GM13976 (cell line): ENCODE data around the gene TANK.

ENCODE experiments used
- DNase-seq: peaks from one replicate; pipeline ENCODE4 v3.0.0; 2012; ENCODE audit warnings: low spot score
- in situ Hi-C: fragments of 300-500 bp; cut with MboI; formaldehyde crosslinking; loops from one replicate; pipeline ENCODE4 v1.12.0; 2022; ENCODE audit warnings: low sequenced_read_pairs, mixed read lengths, inconsistent platforms; ENCODE audit not compliant: unreplicated experiment
- TF ChIP-seq, protein P1 (sequence below): IDR thresholded peaks from 2 replicates; pipeline ENCODE4 v1.5.1; 2012; ENCODE audit warnings: borderline replicate concordance, mild to moderate bottlenecking; ENCODE audit not compliant: insufficient read depth; ENCODE audit errors: extremely low read depth, missing control alignments, control extremely low read depth

Gene TANK, protein sequence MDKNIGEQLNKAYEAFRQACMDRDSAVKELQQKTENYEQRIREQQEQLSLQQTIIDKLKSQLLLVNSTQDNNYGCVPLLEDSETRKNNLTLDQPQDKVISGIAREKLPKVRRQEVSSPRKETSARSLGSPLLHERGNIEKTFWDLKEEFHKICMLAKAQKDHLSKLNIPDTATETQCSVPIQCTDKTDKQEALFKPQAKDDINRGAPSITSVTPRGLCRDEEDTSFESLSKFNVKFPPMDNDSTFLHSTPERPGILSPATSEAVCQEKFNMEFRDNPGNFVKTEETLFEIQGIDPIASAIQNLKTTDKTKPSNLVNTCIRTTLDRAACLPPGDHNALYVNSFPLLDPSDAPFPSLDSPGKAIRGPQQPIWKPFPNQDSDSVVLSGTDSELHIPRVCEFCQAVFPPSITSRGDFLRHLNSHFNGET

DNA sequence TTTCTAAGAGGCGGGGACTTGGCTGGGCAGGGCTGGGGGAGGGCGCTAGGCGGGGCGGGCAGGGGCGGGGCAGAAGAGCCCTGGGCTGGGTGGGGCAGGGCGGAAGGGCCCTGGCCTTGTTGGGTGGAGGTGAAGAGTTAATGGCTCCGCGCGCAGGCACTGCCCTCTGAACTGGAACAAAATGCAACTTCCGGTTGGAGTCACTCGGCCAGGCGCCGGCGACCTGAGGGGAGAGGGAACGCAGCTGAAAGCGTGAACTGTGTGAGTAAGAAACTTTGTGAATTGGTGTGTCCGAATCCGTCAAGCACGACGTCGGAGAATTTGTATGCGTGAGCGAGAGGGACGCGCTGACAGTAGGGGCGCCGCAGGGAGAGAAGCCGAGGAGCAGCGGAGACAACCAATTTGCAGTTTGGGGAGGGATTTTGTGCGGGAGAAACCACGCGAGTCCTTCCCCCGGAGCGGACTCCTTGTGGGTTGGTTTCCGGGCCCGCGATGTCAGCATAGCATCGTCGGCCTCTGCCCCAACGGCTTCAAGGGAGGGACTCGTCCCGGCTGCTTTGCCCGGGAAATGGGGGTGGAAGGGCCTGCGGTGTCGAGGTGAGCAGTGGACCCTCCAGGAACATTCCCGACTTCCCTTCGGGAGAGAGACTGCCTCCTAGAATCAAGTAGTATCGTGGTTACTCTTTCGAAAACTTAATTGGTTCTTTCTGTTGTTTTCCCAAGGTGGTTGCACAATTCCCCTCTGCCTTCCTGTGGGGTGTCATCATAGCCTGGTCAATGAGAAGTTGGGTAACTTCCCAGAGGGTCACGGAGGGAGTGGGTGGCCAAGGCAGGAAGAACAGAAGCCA lies at the start of gene TANK:
Gene TANK, plus strand, starts transcription at position 203 of the 848 bp plus-strand sequence. CDS start 19,235 bp downstream, outside the sequence.
- DNase-seq, result peak; percentile 94
- TF ChIP-seq, protein P1, sequence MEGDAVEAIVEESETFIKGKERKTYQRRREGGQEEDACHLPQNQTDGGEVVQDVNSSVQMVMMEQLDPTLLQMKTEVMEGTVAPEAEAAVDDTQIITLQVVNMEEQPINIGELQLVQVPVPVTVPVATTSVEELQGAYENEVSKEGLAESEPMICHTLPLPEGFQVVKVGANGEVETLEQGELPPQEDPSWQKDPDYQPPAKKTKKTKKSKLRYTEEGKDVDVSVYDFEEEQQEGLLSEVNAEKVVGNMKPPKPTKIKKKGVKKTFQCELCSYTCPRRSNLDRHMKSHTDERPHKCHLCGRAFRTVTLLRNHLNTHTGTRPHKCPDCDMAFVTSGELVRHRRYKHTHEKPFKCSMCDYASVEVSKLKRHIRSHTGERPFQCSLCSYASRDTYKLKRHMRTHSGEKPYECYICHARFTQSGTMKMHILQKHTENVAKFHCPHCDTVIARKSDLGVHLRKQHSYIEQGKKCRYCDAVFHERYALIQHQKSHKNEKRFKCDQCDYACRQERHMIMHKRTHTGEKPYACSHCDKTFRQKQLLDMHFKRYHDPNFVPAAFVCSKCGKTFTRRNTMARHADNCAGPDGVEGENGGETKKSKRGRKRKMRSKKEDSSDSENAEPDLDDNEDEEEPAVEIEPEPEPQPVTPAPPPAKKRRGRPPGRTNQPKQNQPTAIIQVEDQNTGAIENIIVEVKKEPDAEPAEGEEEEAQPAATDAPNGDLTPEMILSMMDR, result no peak
- in situ Hi-C loops, result no loop called here

DNA sequence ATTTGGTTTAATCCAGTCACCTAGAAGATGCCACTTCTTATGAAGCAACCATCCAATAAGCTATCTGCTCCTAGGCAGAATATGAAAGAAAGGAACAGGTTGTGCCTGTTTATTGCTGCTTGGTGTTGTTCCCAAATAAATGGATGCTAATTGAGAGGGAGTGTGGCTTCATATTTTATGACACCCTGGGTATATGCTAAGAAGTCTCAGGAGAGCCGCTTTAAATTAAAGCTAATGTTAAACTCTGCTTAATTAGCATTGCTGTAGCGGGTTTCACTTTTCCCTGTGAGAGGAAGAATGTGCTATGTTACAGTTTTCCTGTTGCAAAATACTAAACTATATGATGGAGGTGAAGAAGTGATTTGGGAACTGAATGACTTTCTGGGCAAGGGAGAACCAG lies 48.7 kb upstream of the TANK start:
- in situ Hi-C loops, result no loop called here
- TF ChIP-seq, protein P1, result no peak
- no peak for DNase-seq

DNA sequence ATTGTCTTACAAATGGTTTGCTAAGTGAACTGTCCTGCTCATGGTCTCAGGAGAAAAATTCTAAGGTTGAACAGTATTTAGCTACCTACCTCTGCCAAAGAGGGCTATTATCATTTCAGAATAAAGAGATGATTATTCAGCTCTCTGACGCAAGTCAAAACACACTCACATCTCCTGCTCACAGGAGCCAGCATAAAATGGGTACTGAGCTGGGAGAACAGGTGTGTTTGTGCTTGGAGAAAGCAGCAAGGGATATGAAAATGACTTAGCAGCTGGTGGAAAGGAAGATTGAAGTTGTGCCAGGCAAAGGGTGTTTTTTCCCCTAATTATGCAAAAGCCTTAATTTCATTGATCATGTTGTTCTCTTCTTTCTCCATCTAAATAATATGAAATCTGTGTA lies 47.3 kb upstream of the TANK start:
- TF ChIP-seq, protein P1, result no peak
- no peak for DNase-seq
- in situ Hi-C loops, result no loop called here

DNA sequence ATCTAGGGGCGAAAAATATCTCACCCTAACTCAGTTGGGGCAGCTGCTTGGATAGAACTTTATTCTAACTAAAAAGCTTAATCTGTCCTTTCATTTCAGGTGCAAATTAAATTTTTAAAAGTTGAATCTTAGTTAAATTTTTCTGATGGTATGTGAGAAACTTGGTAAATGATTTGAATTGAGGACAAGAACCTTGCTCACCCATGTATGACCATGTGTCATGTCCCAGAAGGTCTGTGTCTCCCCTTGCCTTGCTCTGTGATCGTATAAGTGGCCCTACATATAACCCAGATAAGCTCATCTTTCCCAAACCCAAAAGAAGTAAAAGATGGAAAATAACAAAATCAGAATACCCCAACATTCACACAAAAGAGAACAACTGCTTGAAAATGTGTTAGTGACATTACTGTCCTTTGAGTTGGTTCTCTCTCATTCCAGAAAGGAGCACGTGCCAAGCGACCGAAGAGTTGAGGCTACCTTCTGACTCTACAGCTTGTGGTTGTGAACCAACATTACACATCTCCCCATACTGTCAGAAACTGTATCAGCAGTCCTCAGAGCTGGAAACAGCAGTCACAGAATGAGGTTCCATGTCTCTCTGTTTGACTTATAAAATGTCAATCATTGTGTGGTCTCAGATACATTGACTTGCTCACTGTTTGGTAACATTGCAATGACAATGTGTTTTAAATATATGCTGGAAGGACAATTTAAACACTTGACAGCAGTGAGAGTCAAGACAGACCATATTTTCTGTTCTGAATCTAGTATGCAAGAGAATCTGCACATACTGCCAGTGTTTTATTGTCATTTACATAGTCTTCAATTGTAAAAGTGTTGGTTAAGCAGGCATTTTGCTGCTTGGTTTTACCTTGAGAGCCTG lies 46.3 kb upstream of the TANK start:
- TF ChIP-seq, protein P1, result no peak
- in situ Hi-C loops, result no loop called here
- no peak for DNase-seq

DNA sequence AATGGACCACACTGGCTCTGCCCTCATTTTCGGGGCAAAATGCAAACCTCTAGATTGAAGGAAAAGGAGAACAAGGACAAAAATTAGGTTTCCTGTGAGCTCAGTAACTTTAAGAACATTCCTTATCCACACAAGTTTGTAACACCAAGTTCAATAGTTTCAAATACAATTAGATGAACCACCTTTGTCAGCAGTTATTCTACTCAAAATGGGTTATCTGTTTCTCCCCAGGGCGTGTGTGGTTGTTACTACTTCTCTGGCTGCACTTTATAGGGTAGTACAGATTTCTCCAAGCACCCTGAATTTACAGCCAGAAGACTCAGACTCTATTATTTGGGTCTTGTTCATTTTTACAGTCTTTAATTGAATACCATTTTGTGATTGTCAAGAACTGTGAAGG lies 45.0 kb upstream of the TANK start:
- in situ Hi-C loops, result no loop called here
- DNase-seq, result no peak
- TF ChIP-seq, protein P1, result no peak
